ENCODE measurements around the gene FOXF2. TPM values are rescaled to one million over a fixed set of nuclear protein-coding genes. Genes with fewer than 3 reads are reported as not detected.

The FOXF2 gene
- total RNA-seq, 4 donors from 2014 or later = 41.7 to 154 (median 91.9) TPM

- peak overlapping the region in 2 of 4 donors; percentile 57 to 97 for H3K27ac ChIP-seq
- H3K9me3 ChIP-seq = peaks cover 0 to 2% (median 0%) of the 10 kb centered on the region in 3 donors
- H3K27me3 ChIP-seq = peaks cover 72% of the 10 kb centered on the region
- 67 to 84% methylated on average over 8 to 10 of the region's 11 CpGs for WGBS, 2 donors (ENCODE audit: low coverage in 1 of 2)
- H3K4me3 ChIP-seq = no peak overlapping the region
- no peaks in the 10 kb centered on the region for H3K36me3 ChIP-seq
- TF ChIP-seq, protein P1, sequence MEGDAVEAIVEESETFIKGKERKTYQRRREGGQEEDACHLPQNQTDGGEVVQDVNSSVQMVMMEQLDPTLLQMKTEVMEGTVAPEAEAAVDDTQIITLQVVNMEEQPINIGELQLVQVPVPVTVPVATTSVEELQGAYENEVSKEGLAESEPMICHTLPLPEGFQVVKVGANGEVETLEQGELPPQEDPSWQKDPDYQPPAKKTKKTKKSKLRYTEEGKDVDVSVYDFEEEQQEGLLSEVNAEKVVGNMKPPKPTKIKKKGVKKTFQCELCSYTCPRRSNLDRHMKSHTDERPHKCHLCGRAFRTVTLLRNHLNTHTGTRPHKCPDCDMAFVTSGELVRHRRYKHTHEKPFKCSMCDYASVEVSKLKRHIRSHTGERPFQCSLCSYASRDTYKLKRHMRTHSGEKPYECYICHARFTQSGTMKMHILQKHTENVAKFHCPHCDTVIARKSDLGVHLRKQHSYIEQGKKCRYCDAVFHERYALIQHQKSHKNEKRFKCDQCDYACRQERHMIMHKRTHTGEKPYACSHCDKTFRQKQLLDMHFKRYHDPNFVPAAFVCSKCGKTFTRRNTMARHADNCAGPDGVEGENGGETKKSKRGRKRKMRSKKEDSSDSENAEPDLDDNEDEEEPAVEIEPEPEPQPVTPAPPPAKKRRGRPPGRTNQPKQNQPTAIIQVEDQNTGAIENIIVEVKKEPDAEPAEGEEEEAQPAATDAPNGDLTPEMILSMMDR (IDR thresholded peaks at IDR 0.05) = no peak
- no peak for TF ChIP-seq POLR2AphosphoS5 (IDR thresholded peaks at IDR 0.05)
- no peak for TF ChIP-seq EP300 (IDR thresholded peaks at IDR 0.05)
- no peak for TF ChIP-seq POLR2A (IDR thresholded peaks at IDR 0.05)
- peaks cover 0 to 49% (median 6%) of the 10 kb centered on the region in 3 donors for H3K4me1 ChIP-seq
- ATAC-seq = no peak
Measured at GRCh38 chr6:1377526-1377925, 11.8 kb upstream of the FOXF2 start.

- no peak for ATAC-seq
- Histone ChIP-seq H3K27me3 (peaks cover 80% of the 10 kb centered on the region), H3K27ac (peak overlapping the region in 3 of 4 donors; percentile 55 to 97 (median 57)), H3K4me3 (peak overlapping the region in 1 of 2 donors; percentile 35), H3K36me3 (no peaks in the 10 kb centered on the region), H3K9me3 (no peaks in the 10 kb centered on the region), H3K4me1 (peaks cover 0 to 58% (median 12%) of the 10 kb centered on the region in 3 donors)
- no peak for TF ChIP-seq POLR2A (IDR thresholded peaks at IDR 0.05)
- TF ChIP-seq POLR2AphosphoS5 (IDR thresholded peaks at IDR 0.05) = no peak
- TF ChIP-seq EP300 (IDR thresholded peaks at IDR 0.05) = no peak
- TF ChIP-seq, protein P1 (IDR thresholded peaks at IDR 0.05) = no peak
- 50 to 52% methylated on average over 1 to 21 of the region's 89 CpGs for WGBS, 2 donors (ENCODE audit: low coverage in 1 of 2)
Measured at GRCh38 chr6:1378065-1379016, 11.0 kb upstream of the FOXF2 start.

- Histone ChIP-seq H3K4me1 (peaks cover 0 to 66% (median 21%) of the 10 kb centered on the region in 3 donors), H3K27ac (peak overlapping the region in 3 of 4 donors; percentile 57 to 97 (median 97)), H3K4me3 (peak overlapping the region in 1 of 2 donors; percentile 35), H3K36me3 (no peaks in the 10 kb centered on the region), H3K9me3 (no peaks in the 10 kb centered on the region), H3K27me3 (peaks cover 89% of the 10 kb centered on the region)
- WGBS, 2 donors (ENCODE audit: low coverage in 1 of 2) = 33 to 51% methylated on average over 15 to 16 of the region's 60 CpGs
- ATAC-seq = no peak
- TF ChIP-seq EP300 (IDR thresholded peaks at IDR 0.05) (no peak), POLR2A (IDR thresholded peaks at IDR 0.05) (no peak), POLR2AphosphoS5 (IDR thresholded peaks at IDR 0.05) (peak; percentile 23)
- TF ChIP-seq, protein P1 (IDR thresholded peaks at IDR 0.05) = no peak
Measured at GRCh38 chr6:1379017-1379787, 10.2 kb upstream of the FOXF2 start.

- WGBS, 2 donors (ENCODE audit: low coverage in 1 of 2) = 63 to 87% methylated on average over 3 to 6 of the region's 6 CpGs
- Histone ChIP-seq H3K27ac (peak overlapping the region in 3 of 4 donors; percentile 57 to 97 (median 97)), H3K4me3 (no peak overlapping the region), H3K9me3 (no peaks in the 10 kb centered on the region), H3K27me3 (peaks cover 89% of the 10 kb centered on the region), H3K4me1 (peaks cover 0 to 72% (median 21%) of the 10 kb centered on the region in 3 donors), H3K36me3 (no peaks in the 10 kb centered on the region)
- no peak for TF ChIP-seq POLR2A (IDR thresholded peaks at IDR 0.05)
- no peak for ATAC-seq
Measured at GRCh38 chr6:1379788-1380147, 9.6 kb upstream of the FOXF2 start.
